ENCODE results near the gene ADAM8.

ADAM8 gene

GRCh38 chr10:133219782-133220181 is 56.9 kb downstream of the ADAM8 start:
- ChIA-PET CTCF (no interaction called here), POLR2A (no interaction called here)
- TF ChIP-seq CTCF (IDR thresholded peaks at IDR 0.05; ENCODE audit: control extremely low read depth, extremely low read depth, low read depth, missing control alignments), result no peak
- DNase-seq (ENCODE audit: extremely low spot score), result no peak

GRCh38 chr10:133218891-133219290 is 57.8 kb downstream of the ADAM8 start:
- no peak for TF ChIP-seq CTCF (IDR thresholded peaks at IDR 0.05; ENCODE audit: control extremely low read depth, extremely low read depth, low read depth, missing control alignments)
- no peak for DNase-seq (ENCODE audit: extremely low spot score)
- CTCF ChIA-PET, result no interaction called here
- POLR2A ChIA-PET, result no interaction called here

GRCh38 chr10:133217800-133218589 is 58.7 kb downstream of the ADAM8 start:
- DNase-seq (ENCODE audit: extremely low spot score), result no peak
- ChIA-PET POLR2A (no interaction called here), CTCF (no interaction called here)
- TF ChIP-seq CTCF (IDR thresholded peaks at IDR 0.05; ENCODE audit: control extremely low read depth, extremely low read depth, low read depth, missing control alignments), result no peak

GRCh38 chr10:133216776-133217175 is 59.9 kb downstream of the ADAM8 start:
- no peak for DNase-seq (ENCODE audit: extremely low spot score)
- CTCF ChIA-PET, result no interaction called here
- no peak for TF ChIP-seq CTCF (IDR thresholded peaks at IDR 0.05; ENCODE audit: control extremely low read depth, extremely low read depth, low read depth, missing control alignments)
- POLR2A ChIA-PET, result no interaction called here

- POLR2A ChIA-PET, result no interaction called here
- TF ChIP-seq CTCF (IDR thresholded peaks at IDR 0.05; ENCODE audit: control extremely low read depth, extremely low read depth, low read depth, missing control alignments), result no peak
Observed at GRCh38 chr10:133215586-133215985, 61.1 kb downstream of the ADAM8 start.

GRCh38 chr10:133214468-133215410 is 61.9 kb downstream of the ADAM8 start:
- POLR2A ChIA-PET, result no interaction called here
- no peak for DNase-seq (ENCODE audit: extremely low spot score)
- CTCF ChIA-PET, result interaction anchor here (1.0 kb wide), 1 partner anchor 11 kb away, joined by 3 read pairs; no protein-coding TSS in a partner anchor
- TF ChIP-seq CTCF (IDR thresholded peaks at IDR 0.05; ENCODE audit: control extremely low read depth, extremely low read depth, low read depth, missing control alignments), result no peak

More at GRCh38 chr10:133215586-133215985, 61.1 kb downstream of the ADAM8 start:
- DNase-seq (ENCODE audit: extremely low spot score), result no peak
- CTCF ChIA-PET, result interaction anchor here (1.0 kb wide), 1 partner anchor 10 kb away, joined by 3 read pairs; no protein-coding TSS in a partner anchor

Measured in GM10248 (cell line).